ENCODE measurements around the gene ALKBH3.

The ALKBH3 gene

GRCh38 chr11:43942662-43943371 is 62.2 kb downstream of the ALKBH3 start:
- DNase-seq = peak; percentile 54

GRCh38 chr11:43943372-43943930 is 62.8 kb downstream of the ALKBH3 start:
- no peak for DNase-seq

DNA sequence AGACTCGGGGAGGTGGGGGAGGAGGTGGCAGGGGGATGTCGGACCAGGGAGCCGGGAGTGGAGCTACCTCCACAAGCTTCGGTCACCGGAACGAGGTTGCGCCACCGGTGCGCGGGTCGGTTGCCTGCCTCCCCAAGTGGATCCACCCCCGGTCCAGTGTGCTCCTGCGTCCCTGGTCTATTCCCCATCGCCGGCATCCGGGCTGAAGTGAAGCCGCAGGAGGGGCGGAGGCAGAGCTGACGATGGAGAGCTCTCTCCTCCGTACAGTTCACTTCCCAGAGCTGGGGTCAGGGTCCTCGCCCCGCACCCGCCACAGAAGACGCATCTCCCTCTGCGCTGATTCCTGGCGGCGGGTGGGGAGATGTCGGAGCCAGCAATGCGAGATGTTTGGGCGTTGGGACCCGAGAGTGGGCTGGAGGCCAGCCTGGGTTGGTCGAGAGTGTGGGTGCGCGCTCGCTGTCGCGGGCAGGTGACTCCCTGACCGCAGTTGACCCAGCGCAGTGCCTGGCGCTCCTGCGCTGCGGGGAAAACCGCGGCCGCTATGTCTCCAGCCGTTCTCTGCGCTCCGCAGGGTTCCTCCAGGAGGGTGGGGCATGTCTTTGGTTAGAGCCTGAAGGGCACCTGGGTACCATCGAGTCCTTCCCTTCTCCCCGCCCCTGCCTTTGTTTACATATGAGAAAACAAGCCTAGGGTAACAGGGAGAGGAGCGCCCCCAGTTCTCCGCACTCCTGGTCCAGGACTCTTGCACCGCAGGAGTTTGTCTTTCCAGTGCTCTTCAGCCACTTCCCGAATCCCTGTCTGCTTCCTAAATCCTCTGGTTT is 63.5 kb downstream of the ALKBH3 start:
- DNase-seq = no peak

- DNase-seq = no peak
These were observed 64.2 kb downstream of the ALKBH3 start for GRCh38 chr11:43944761-43945311.

DNA sequence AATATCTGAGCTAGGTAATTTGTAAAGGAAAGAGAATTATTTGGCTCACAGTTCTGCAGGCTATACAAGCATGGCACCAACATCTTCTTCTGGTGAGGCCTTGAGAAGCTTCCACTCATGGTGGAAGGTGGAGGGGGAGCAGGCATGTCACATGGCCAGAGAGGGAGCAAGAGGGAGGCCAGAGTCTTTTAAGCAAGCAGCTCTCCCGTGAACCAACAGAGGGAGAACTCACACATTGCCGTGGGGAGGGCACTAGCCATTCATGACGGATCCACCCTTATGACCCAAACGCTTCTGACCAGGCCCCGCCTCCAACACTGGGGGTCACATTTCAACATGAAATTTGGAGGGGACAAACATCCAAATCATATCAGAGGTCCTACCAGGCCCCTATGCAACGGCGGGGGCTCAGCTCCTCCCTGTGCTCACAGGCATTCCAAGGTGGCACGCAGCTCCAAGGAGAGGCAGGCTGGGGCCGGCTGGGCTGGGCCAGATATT is 66.4 kb downstream of the ALKBH3 start:
- DNase-seq = peak; percentile 67

DNA sequence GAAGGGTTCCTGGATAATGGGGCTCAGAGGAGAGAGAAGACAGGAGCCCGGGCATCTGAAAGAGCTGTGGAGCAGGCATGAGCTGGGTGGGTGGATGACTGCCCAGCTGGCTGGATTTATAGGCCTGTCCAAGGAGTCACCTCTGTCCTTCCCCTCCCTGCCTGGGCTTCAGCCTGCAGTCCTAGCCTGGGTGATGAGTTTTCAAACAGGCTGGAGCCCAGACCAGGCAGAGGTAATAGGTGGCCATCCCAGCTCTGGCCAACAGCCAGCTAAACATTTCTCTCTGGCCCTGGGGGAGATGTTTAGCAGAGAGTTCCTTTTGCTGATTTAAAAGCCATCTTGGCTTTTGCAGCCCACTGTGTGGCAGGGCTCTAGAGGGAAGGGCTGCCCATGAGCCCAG is 67.2 kb downstream of the ALKBH3 start:
- no peak for DNase-seq

GRCh38 chr11:43948341-43949225 is 68.0 kb downstream of the ALKBH3 start:
- DNase-seq = no peak

DNA sequence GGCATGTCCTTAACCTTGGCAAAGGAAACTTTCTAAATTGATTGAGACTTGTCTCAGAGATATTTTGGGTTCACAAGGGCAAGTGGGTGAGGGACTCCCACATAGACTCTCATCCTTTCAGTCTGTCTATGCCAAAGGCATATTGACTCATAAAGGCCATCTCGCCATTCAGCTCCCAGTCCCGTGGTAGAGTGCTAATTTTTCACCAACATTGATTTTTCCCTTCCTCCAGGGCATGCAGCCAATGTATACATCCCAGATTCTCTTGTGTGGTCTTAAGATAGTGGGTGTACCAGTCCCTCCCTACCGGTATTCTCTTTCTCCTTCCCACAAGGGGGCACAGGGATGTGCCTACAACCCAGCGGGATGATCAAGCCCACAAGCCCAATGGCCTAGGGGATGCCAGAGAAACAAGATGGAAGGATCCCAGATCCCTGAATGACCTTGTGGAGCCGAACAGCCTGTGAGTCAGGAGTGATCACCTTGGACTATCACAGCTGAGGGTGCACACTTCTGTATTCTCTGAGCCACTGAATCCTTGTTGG is 69.8 kb downstream of the ALKBH3 start:
- no peak for DNase-seq

DNA sequence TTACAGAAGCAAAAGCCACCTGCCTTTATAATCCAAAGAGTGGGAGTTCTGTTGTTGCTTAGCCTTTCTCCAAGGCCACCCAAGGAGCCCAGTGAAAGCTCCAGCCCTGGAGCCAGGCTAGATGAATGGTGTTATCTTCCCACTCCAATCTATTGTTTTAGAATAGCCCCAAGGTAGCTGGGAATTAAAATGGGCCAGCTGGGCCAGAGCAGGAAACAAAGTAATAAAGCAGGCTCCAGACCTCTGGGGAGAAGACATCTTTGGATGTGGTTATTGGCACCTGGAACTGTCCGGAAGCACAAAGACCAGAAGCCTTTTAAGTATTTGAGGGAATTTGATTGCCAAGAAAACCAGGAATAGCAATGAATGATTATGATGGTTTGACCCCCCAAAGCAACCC is 70.6 kb downstream of the ALKBH3 start:
- DNase-seq = no peak

GRCh38 chr11:43952020-43952400 is 71.4 kb downstream of the ALKBH3 start:
- no peak for DNase-seq

DNA sequence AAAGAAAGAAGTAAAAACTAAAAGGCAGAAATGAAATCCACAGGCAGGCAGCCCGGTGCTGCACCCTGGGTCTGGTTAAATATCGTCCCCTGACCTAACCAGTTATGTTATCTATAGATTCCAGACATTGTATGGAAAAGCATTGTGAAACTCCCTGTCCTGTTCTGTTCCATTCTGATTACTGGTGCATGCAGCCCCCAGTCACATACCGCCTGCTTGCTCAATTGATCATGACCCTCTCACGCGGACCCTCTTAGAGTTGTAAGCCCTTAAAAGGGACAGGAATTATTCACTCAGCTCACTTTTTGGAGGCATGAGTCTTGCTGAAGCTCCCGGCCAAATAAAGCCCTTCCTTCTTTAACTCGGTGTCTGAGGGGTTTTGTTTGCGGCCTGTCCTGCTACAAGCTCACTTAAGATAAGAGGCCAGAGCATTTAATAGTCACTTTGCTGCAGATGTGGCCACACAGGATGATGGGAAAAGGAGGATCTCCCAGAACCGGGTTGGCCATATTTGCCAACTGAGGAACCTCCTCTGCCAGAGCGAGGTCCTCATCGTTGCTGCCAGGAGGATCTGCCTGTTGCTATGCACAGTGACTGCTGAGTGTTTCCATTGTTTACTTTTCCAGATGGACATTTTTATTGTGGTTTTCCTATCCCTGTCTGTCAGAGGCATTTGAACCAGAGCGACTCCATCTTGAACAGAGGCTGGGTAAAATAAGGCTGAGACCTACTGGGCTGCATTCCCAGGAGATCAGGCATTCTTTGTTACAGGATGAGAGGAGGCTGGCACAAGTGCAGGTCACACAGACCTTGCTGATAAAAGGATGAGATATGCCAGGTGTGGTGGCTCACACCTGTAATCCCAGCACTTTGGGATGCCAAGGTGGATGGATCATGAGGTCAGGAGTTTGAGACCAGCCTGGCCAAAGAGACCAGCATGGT is 72.0 kb downstream of the ALKBH3 start:
- DNase-seq = no peak

DNA sequence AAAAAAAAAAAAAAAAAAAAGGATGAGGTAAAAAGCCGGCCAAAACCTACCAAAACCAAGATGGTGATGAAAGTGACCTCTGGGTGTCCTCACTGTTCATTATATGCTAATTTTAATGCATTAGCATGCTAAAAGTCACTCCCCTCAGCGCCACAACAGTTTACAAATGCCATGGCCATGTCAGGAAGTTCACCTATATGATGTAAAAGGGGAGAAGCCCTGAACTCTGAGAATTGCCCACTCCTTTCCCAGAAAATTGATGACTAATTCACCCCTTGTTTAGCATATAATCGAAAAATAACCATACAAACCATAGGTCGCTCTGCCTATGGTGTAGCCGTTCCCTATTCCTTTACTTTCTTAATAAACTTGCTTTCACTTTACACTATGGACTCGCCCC is 72.9 kb downstream of the ALKBH3 start:
- DNase-seq = no peak

GRCh38 chr11:43954241-43954640 is 73.6 kb downstream of the ALKBH3 start:
- no peak for DNase-seq

DNA sequence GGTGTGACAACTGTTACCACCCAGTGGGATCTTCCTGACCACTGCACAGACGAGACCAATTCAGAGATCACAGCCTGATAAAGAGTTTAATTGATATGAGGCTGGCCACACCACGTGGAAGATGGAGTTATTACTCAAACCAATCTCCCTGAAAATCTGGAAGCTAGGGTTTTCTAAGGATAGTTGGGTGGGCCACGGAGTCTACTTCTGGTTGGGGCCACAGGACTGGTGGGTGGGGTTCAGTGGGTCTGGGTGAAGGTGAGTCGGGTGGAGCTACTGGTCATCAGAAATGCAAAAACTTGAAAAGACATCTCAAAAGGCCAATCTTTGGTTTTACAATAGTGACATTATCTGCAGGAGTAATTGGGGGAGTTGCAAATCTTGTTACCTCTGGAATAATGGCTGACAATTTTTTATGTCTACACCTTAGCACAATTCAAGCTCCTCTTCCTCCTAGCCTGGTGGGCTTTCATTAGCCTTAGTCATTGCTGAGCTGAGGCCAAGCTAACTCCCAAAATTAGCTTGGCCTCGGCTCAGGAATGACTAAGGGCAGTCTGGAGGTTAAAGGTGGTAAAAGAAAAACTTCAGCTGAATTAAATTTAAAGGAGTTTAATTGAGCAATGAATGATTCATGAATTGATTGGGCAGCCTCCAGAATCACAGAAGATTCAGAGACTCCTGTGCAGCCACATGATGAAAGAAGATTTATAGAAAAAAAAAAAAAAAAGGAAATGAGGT is 74.9 kb downstream of the ALKBH3 start:
- DNase-seq = no peak

DNA sequence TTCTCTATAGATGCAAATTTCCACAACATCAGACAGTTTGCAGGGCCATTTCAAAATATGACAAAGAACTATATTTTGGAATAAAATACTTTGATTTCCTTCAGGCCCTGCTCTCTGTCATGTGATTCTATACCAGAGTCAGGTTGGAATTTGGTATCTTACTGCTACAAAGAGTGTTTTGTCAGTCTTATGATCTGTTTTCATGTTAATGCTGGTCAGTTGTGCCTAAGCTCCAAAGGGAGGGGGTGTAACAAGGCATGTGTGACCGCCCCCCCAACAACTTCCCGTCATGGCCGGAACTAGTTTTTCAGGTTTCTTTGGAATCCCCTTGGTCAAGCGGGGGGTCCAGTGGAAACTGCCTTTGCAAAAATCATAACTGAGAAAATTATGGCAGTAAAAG is 76.9 kb downstream of the ALKBH3 start:
- no peak for DNase-seq

DNA sequence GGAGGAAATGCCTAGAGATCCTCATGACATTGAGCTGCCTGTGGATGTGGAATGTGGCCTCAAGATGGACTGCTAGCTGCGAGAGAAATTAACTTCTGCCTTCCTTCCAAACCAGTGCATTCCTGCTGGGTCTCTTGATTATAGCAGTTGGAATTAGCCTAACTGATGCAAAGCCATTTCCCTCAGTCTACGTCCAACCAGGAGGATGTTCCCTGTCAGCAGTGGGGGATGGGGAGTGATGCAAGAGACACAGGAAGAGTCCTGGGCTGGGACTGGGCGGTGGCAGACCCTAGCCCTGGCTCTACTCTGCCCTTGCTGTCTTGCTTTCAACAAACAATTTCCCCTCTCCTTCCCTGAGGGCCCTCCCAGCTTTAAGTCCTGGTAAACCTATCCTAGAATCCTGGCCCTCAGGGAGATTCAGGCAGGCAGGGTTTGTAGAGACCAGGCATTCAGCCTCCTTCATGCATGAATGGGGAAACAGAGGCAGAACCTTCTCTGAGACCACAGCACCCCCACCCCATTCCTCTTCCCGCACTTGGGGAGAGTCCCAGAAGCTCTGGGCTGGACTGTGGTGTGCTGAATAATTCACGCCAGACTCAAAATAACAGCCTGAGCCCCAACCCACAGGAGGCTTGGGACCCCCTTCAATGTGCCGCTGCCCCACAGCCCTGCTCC is 78.8 kb downstream of the ALKBH3 start:
- DNase-seq = peak; percentile 60

DNA sequence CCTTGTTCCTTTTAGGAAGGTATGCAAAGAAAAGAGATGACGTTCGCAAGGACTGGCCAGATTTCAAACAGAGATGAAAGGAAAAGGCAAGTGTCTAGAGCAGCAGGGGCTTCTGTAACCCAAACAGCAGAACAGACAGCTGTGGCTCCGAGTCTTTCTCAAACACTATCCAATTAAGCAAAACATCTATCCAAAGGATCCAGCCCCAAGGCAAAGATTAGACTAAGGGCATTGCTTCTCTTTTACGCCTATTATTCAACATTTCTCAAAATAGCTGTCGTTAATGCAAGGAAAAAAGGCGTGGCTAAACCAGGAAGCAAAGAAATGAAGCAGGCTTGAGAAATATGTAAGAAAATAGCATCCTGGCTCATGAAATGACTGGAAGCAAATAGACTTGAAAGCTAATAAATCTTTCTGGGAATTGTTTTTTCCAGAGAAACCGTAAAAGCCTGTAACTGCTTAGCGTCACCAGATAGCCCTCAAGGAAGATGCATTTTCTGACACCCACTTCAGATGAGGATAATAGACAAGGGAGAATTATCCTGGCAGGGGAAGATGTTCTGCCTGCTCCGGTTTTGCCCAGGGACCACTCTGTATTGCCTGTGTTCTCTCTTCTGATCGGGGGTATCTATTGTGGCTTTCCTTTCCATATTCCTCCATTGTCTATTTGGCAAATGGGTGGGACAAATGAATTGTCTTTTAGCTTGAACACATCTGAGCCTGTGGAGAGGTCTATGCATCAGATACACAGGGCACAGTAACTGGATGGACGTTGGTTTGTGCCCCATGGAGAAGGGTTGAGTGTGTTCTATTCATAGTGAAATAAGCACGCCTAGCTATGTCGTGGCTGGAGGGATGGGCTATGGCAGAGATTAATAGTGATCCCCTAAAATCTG is 82.0 kb downstream of the ALKBH3 start:
- no peak for DNase-seq

DNA sequence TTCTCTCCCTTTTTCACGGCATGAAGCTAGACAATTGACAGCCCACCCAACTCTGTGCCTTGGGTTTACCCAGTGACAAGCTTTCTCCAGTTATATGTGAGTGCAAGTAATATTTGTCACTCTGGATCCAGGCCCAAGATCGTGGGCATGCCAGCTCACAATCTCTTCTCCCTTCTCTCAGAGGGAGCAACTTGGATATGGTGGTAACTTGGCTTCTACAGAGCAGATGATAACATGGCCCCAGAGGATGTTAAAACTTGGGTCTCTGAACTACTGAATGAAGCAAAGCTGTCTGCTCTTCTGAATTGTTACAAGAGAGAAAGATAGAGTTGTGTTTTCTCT is 82.6 kb downstream of the ALKBH3 start:
- DNase-seq = no peak

DNA sequence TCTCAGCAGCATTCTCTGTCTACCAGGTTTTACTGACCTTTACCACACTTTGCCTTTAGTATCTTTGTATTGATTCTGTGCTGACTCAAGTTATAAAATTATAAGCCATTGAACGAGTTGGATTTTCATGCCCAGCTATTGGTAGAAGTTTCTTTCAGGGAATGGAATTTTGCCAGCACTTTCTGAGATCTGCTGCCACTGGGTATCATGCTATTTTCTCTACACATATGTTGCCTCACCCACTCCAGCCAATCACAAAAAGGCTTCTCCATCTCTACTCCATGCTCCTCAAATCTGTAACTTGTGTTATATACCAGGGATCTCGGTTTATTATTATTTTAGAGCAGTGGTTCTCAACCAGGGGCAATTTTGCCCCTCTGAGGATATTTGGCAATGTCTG is 87.0 kb downstream of the ALKBH3 start:
- no peak for DNase-seq

Data from fibroblast of skin of back (primary cell).